Peyer's patch (tissue), 4 donors: ENCODE data around the gene MAST4. TPM values are rescaled to one million over a fixed set of nuclear protein-coding genes. Genes with fewer than 3 reads are reported as not detected.

Experiments
- DNase-seq, 3 donors: peaks; one replicate each; pipeline ENCODE4 v3.0.0-alpha.2; 2017 to 2019
- H3K27ac ChIP-seq, 4 donors: fragments of 200-600 bp; sonication (generic); one replicate each; pipeline ENCODE4 v1.5.1; 2016 to 2019
- H3K27me3 ChIP-seq, 2 donors: fragments of 200-600 bp; sonication (generic); one replicate each; pipeline ENCODE4 v1.5.1; 2019
- H3K36me3 ChIP-seq, 3 donors: fragments of 200-600 bp; sonication (generic); one replicate each; pipeline ENCODE4 v1.5.1; 2016 to 2019
- H3K4me1 ChIP-seq, 4 donors: fragments of 200-600 bp; sonication (generic); one replicate each; pipeline ENCODE4 v1.5.1; 2016 to 2019
- H3K4me3 ChIP-seq, 4 donors: fragments of 200-600 bp; sonication (generic); 1 replicate in 3 of 4; 2 replicates in 1 of 4; pipeline ENCODE4 v1.5.1; 2016 to 2019; ENCODE audit warnings: mild to moderate bottlenecking in 1 of 4
- H3K9me3 ChIP-seq, 4 donors: fragments of 200-600 bp; sonication (generic); one replicate each; pipeline ENCODE4 v1.5.1; 2016 to 2019; ENCODE audit warnings: mild to moderate bottlenecking in 1 of 4
- CTCF ChIP-seq, 6 experiments: fragments of 450-650 bp in 4 of 6; fragments of 200-600 bp in 2 of 6; sonication (generic) in 1 of 6; IDR thresholded peaks; one replicate each; pipeline ENCODE4 v1.5.1; 2017 to 2019; ENCODE audit warnings: antibody characterized with exemption in 6 of 6, mild to moderate bottlenecking in 3 of 6, moderate library complexity in 1 of 6
- POLR2A ChIP-seq, 2 donors: fragments of 450-650 bp; IDR thresholded peaks; one replicate each; pipeline ENCODE4 v1.5.1; 2017; ENCODE audit warnings: antibody characterized with exemption in 2 of 2, mild to moderate bottlenecking in 2 of 2, moderate library complexity in 2 of 2
- total RNA-seq, 4 donors: library from RNA; depleted of rRNA; stranded (reverse); fragments of >200 nt; gene quantifications; one replicate each; pipeline ENCODE4 v1.1.0, GENCODE V29; 2016

MAST4 gene
- total RNA-seq, 4 donors from 2014 or later, result 20.2 to 23.1 (median 21.4) TPM

- Histone ChIP-seq H3K9me3 (no peaks in the 10 kb centered on the region), H3K27ac (no peak overlapping the region), H3K4me3 (no peak overlapping the region), H3K27me3 (no peaks in the 10 kb centered on the region), H3K36me3 (no peaks in the 10 kb centered on the region), H3K4me1 (peaks cover 0 to 18% (median 5%) of the 10 kb centered on the region in 4 donors)
- no peak for DNase-seq
- TF ChIP-seq CTCF (IDR thresholded peaks at IDR 0.05) (no peak), POLR2A (IDR thresholded peaks at IDR 0.05) (no peak)
Observed at GRCh38 chr5:67202828-67203227, 606.6 kb downstream of the MAST4 start.

- H3K27ac ChIP-seq, result peak overlapping the region in 2 of 4 donors; percentile 1 to 42
Observed at GRCh38 chr5:67203701-67204074, 607.5 kb downstream of the MAST4 start.

GRCh38 chr5:67204821-67205220, 608.6 kb downstream of the MAST4 start:
- Histone ChIP-seq H3K27me3 (no peaks in the 10 kb centered on the region), H3K4me1 (peaks cover 0 to 13% (median 9%) of the 10 kb centered on the region in 4 donors), H3K36me3 (no peaks in the 10 kb centered on the region), H3K27ac (peak overlapping the region; percentile 1 to 78 (median 40)), H3K9me3 (no peaks in the 10 kb centered on the region), H3K4me3 (no peak overlapping the region)
- no peak for DNase-seq
- TF ChIP-seq POLR2A (IDR thresholded peaks at IDR 0.05) (no peak), CTCF (IDR thresholded peaks at IDR 0.05) (no peak)

More at GRCh38 chr5:67203701-67204074, 607.5 kb downstream of the MAST4 start:
- no peak for DNase-seq
- H3K27me3 ChIP-seq, result no peaks in the 10 kb centered on the region
- H3K4me1 ChIP-seq, result peaks cover 0 to 18% (median 5%) of the 10 kb centered on the region in 4 donors
- TF ChIP-seq CTCF (IDR thresholded peaks at IDR 0.05) (no peak), POLR2A (IDR thresholded peaks at IDR 0.05) (no peak)
- H3K4me3 ChIP-seq, result no peak overlapping the region
- no peaks in the 10 kb centered on the region for H3K36me3 ChIP-seq
- no peaks in the 10 kb centered on the region for H3K9me3 ChIP-seq

GRCh38 chr5:67205981-67206380, 609.8 kb downstream of the MAST4 start:
- no peak overlapping the region for H3K4me3 ChIP-seq
- no peak for DNase-seq

GRCh38 chr5:67206461-67206860, 610.3 kb downstream of the MAST4 start:
- Histone ChIP-seq H3K27ac (peak overlapping the region; percentile 48 to 78 (median 67)), H3K4me3 (no peak overlapping the region), H3K9me3 (no peaks in the 10 kb centered on the region), H3K36me3 (no peaks in the 10 kb centered on the region), H3K27me3 (no peaks in the 10 kb centered on the region), H3K4me1 (peaks cover 0 to 13% (median 9%) of the 10 kb centered on the region in 4 donors)
- no peak for DNase-seq
- TF ChIP-seq CTCF (IDR thresholded peaks at IDR 0.05) (no peak), POLR2A (IDR thresholded peaks at IDR 0.05) (no peak)

More at GRCh38 chr5:67205981-67206380, 609.8 kb downstream of the MAST4 start:
- no peak for TF ChIP-seq CTCF (IDR thresholded peaks at IDR 0.05)
- TF ChIP-seq POLR2A (IDR thresholded peaks at IDR 0.05), result no peak
- H3K9me3 ChIP-seq, result no peaks in the 10 kb centered on the region
- no peaks in the 10 kb centered on the region for H3K27me3 ChIP-seq
- peak overlapping the region; percentile 48 to 78 (median 67) for H3K27ac ChIP-seq
- H3K36me3 ChIP-seq, result no peaks in the 10 kb centered on the region
- H3K4me1 ChIP-seq, result peaks cover 0 to 13% (median 9%) of the 10 kb centered on the region in 4 donors

GRCh38 chr5:67206929-67207328, 610.7 kb downstream of the MAST4 start:
- no peak overlapping the region for H3K4me3 ChIP-seq
- peak overlapping the region; percentile 48 to 78 (median 67) for H3K27ac ChIP-seq
- no peaks in the 10 kb centered on the region for H3K36me3 ChIP-seq
- TF ChIP-seq CTCF (IDR thresholded peaks at IDR 0.05), result no peak
- TF ChIP-seq POLR2A (IDR thresholded peaks at IDR 0.05), result no peak
- no peaks in the 10 kb centered on the region for H3K27me3 ChIP-seq
- peaks cover 0 to 13% (median 9%) of the 10 kb centered on the region in 4 donors for H3K4me1 ChIP-seq
- H3K9me3 ChIP-seq, result no peaks in the 10 kb centered on the region
- DNase-seq, result peak in 2 of 3 donors; percentile 85 to 91
